Measurements from ENCODE around the gene RPS5. TPM values are rescaled to one million over a fixed set of nuclear protein-coding genes. Genes with fewer than 3 reads are reported as not detected.

The RPS5 gene
- total RNA-seq, 1 experiment from 2014 or later, result 1,436 TPM

- no peak overlapping the region for H3K4me3 ChIP-seq (ENCODE audit: low read depth, low read length)
- no peaks in the 10 kb centered on the region for H3K27me3 ChIP-seq (replicated peaks; ENCODE audit: control insufficient read depth, insufficient read depth, low read length)
- no peaks in the 10 kb centered on the region for H3K4me1 Mint-ChIP-seq (ENCODE audit: low read depth, unreplicated experiment)
- no peak for DNase-seq
- ChIA-PET CTCF (no interaction called here), POLR2A (no interaction called here)
- peaks cover 18% of the 10 kb centered on the region for H3K36me3 Mint-ChIP-seq (ENCODE audit: insufficient read depth, unreplicated experiment)
- no peak for TF ChIP-seq CTCF (IDR thresholded peaks at IDR 0.05; ENCODE audit: insufficient read depth in 1 of 2, low read depth in 1 of 2, low read length in 1 of 2, severe bottlenecking in 1 of 2, unreplicated experiment in 1 of 2)
- BruUV-seq (replicated peaks), result no TSS peak
- H3K36me3 ChIP-seq (ENCODE audit: control insufficient read depth, insufficient read depth, low read length), result no peaks in the 10 kb centered on the region
- no peaks in the 10 kb centered on the region for H3K9me3 ChIP-seq
- no peaks in the 10 kb centered on the region for H3K4me1 ChIP-seq
- H3K4me3 Mint-ChIP-seq (ENCODE audit: unreplicated experiment), result no peak overlapping the region
- intact Hi-C loops (cut with micrococcal nuclease; ENCODE audit: unreplicated experiment), result no loop called here
- no peaks in the 10 kb centered on the region for H3K9me3 Mint-ChIP-seq (ENCODE audit: unreplicated experiment)
- no peaks in the 10 kb centered on the region for H3K27me3 Mint-ChIP-seq (ENCODE audit: insufficient read depth, unreplicated experiment)
- H3K27ac Mint-ChIP-seq (ENCODE audit: unreplicated experiment), result no peak overlapping the region
Measured at GRCh38 chr19:58366585-58367430, 20.3 kb upstream of the RPS5 start.

- Histone ChIP-seq H3K4me3 (ENCODE audit: low read depth, low read length) (no peak overlapping the region), H3K36me3 (ENCODE audit: control insufficient read depth, insufficient read depth, low read length) (no peaks in the 10 kb centered on the region), H3K27me3 (replicated peaks; ENCODE audit: control insufficient read depth, insufficient read depth, low read length) (no peaks in the 10 kb centered on the region), H3K9me3 (no peaks in the 10 kb centered on the region), H3K4me1 (no peaks in the 10 kb centered on the region)
- H3K27me3 Mint-ChIP-seq (ENCODE audit: insufficient read depth, unreplicated experiment), result no peaks in the 10 kb centered on the region
- BruUV-seq (replicated peaks), result no TSS peak
- DNase-seq, result no peak
- no peak for TF ChIP-seq CTCF (IDR thresholded peaks at IDR 0.05; ENCODE audit: insufficient read depth in 1 of 2, low read depth in 1 of 2, low read length in 1 of 2, severe bottlenecking in 1 of 2, unreplicated experiment in 1 of 2)
- H3K36me3 Mint-ChIP-seq (ENCODE audit: insufficient read depth, unreplicated experiment), result peaks cover 8% of the 10 kb centered on the region
- no peaks in the 10 kb centered on the region for H3K9me3 Mint-ChIP-seq (ENCODE audit: unreplicated experiment)
- H3K4me3 Mint-ChIP-seq (ENCODE audit: unreplicated experiment), result no peak overlapping the region
- ChIA-PET CTCF (no interaction called here), POLR2A (no interaction called here)
- intact Hi-C loops (cut with micrococcal nuclease; ENCODE audit: unreplicated experiment), result no loop called here
- H3K4me1 Mint-ChIP-seq (ENCODE audit: low read depth, unreplicated experiment), result no peaks in the 10 kb centered on the region
- H3K27ac Mint-ChIP-seq (ENCODE audit: unreplicated experiment), result no peak overlapping the region
Measured at GRCh38 chr19:58367698-58368454, 19.2 kb upstream of the RPS5 start.

GRCh38 chr19:58368561-58369360, 18.3 kb upstream of the RPS5 start:
- POLR2A ChIA-PET, result no interaction called here
- DNase-seq, result no peak
- no peak overlapping the region for H3K4me3 Mint-ChIP-seq (ENCODE audit: unreplicated experiment)
- no peaks in the 10 kb centered on the region for H3K4me1 Mint-ChIP-seq (ENCODE audit: low read depth, unreplicated experiment)
- no peaks in the 10 kb centered on the region for H3K36me3 ChIP-seq (ENCODE audit: control insufficient read depth, insufficient read depth, low read length)
- CTCF ChIA-PET, result no interaction called here
- intact Hi-C loops (cut with micrococcal nuclease; ENCODE audit: unreplicated experiment), result no loop called here
- no peaks in the 10 kb centered on the region for H3K27me3 ChIP-seq (replicated peaks; ENCODE audit: control insufficient read depth, insufficient read depth, low read length)
- H3K9me3 ChIP-seq, result no peaks in the 10 kb centered on the region
- no peaks in the 10 kb centered on the region for H3K27me3 Mint-ChIP-seq (ENCODE audit: insufficient read depth, unreplicated experiment)
- no TSS peak for BruUV-seq (replicated peaks)
- TF ChIP-seq CTCF (IDR thresholded peaks at IDR 0.05; ENCODE audit: insufficient read depth in 1 of 2, low read depth in 1 of 2, low read length in 1 of 2, severe bottlenecking in 1 of 2, unreplicated experiment in 1 of 2), result no peak
- H3K27ac Mint-ChIP-seq (ENCODE audit: unreplicated experiment), result peak overlapping the region; percentile 66
- H3K36me3 Mint-ChIP-seq (ENCODE audit: insufficient read depth, unreplicated experiment), result peaks cover 6% of the 10 kb centered on the region
- no peaks in the 10 kb centered on the region for H3K9me3 Mint-ChIP-seq (ENCODE audit: unreplicated experiment)
- H3K4me1 ChIP-seq, result no peaks in the 10 kb centered on the region
- no peak overlapping the region for H3K4me3 ChIP-seq (ENCODE audit: low read depth, low read length)

Measured in Caco-2 (cell line).